Measurements from ENCODE around the gene SAMD13. TPM values are rescaled to one million over a fixed set of nuclear protein-coding genes. Genes with fewer than 3 reads are reported as not detected.

Gene SAMD13
- total and polyA plus RNA-seq, 2 of the 4 experiments (the other 2 are of a cell fraction): 0.27 to 0.36 TPM

- dilution Hi-C loops (cut with HindIII; ENCODE audit: low sequenced_read_pairs, unreplicated experiment): no loop called here
- ATAC-seq (ENCODE audit: low read depth): no peak
Measured at GRCh38 chr1:84361796-84362195, 60.3 kb downstream of the SAMD13 start.

More at GRCh38 chr1:84361796-84362195, 60.3 kb downstream of the SAMD13 start:
- Histone ChIP-seq H3K23ac (ENCODE audit: low read depth, low read length) (no peak overlapping the region), H3K4me3 (ENCODE audit: insufficient read depth, low read depth, low read length) (no peak overlapping the region), H2BK15ac (ENCODE audit: low read depth, low read length) (no peak overlapping the region), H4K5ac (ENCODE audit: low read depth, low read length) (no peak overlapping the region), H2AK5ac (ENCODE audit: low read depth, low read length) (no peak overlapping the region), H2BK5ac (ENCODE audit: low read depth, low read length, poor library complexity, severe bottlenecking) (no peak overlapping the region), H4K20me1 (ENCODE audit: insufficient read depth, low read length) (no peaks in the 10 kb centered on the region), H2AK9ac (replicated peaks; ENCODE audit: low read depth, low read length, poor library complexity) (no peak overlapping the region), H3K27ac (ENCODE audit: insufficient read depth, low read length) (no peak overlapping the region), H3K4me2 (ENCODE audit: low read depth, low read length) (no peak overlapping the region), H4K8ac (ENCODE audit: low read depth in 2 of 2, low read length in 2 of 2) (no peak overlapping the region), H3K9me3 (ENCODE audit: control insufficient read depth, insufficient read depth, low read length) (no peaks in the 10 kb centered on the region), H2AFZ (replicated peaks; ENCODE audit: low read length, poor library complexity) (no peak overlapping the region), H3K9me1 (ENCODE audit: insufficient read depth, low read length) (peaks cover 8% of the 10 kb centered on the region; the same call in 1 of the 2 replicates), H3K56ac (ENCODE audit: extremely low read depth, insufficient read depth, low read length) (no peak overlapping the region), H3K79me1 (ENCODE audit: low read depth in 1 of 2, low read length in 2 of 2) (no peaks in the 10 kb centered on the region), H2BK120ac (ENCODE audit: low read depth, low read length) (peak overlapping the region; percentile 6; the same call in 1 of the 2 replicates), H3K27me3 (ENCODE audit: control insufficient read depth, insufficient read depth, low read length) (no peaks in the 10 kb centered on the region), H3K14ac (replicated peaks; ENCODE audit: low read depth, low read length) (no peak overlapping the region), H2BK20ac (ENCODE audit: low read depth, low read length) (no peak overlapping the region), H3K18ac (ENCODE audit: low read depth, low read length) (no peak overlapping the region), H3K9ac (ENCODE audit: low read depth, low read length) (no peak overlapping the region), H4K91ac (ENCODE audit: insufficient read depth, low read depth, low read length) (no peak overlapping the region), H3K4ac (ENCODE audit: low read depth, low read length) (no peak overlapping the region), H3K4me1 (ENCODE audit: control insufficient read depth, insufficient read depth, low read length) (peaks cover 14% of the 10 kb centered on the region), H3K36me3 (ENCODE audit: control insufficient read depth, insufficient read depth, low read length) (no peaks in the 10 kb centered on the region)
- WGBS, 2 experiments (ENCODE audit: extremely low coverage in 2 of 2, insufficient read length in 1 of 2): no CpG with 5 or more reads among the region's 3 CpGs
- in situ Hi-C loops (cut with MboI; ENCODE audit: low sequenced_read_pairs) (no loop called here), intact Hi-C loops (cut with micrococcal nuclease) (no loop called here)
- BruUV-seq (replicated peaks): no TSS peak
- TF ChIP-seq MAFK (IDR thresholded peaks at IDR 0.05; ENCODE audit: low read depth, low read length) (no peak), NFE2L2 (IDR thresholded peaks at IDR 0.05; ENCODE audit: low read depth, low read length) (no peak), USF2 (IDR thresholded peaks at IDR 0.05; ENCODE audit: low read depth, low read length) (no peak), BHLHE40 (IDR thresholded peaks at IDR 0.05; ENCODE audit: low read depth, low read length) (no peak), SMC3 (IDR thresholded peaks at IDR 0.05; ENCODE audit: low read depth, low read length) (no peak), CHD1 (IDR thresholded peaks at IDR 0.05; ENCODE audit: low read depth, low read length) (no peak), MAZ (IDR thresholded peaks at IDR 0.05; ENCODE audit: borderline replicate concordance, low read depth, low read length) (no peak)
- ChIA-PET CTCF (no interaction called here), POLR2A (ENCODE audit: unreplicated experiment) (no interaction called here)
- no peak for DNase-seq
